ENCODE data around the gene TNFSF4.

DNA sequence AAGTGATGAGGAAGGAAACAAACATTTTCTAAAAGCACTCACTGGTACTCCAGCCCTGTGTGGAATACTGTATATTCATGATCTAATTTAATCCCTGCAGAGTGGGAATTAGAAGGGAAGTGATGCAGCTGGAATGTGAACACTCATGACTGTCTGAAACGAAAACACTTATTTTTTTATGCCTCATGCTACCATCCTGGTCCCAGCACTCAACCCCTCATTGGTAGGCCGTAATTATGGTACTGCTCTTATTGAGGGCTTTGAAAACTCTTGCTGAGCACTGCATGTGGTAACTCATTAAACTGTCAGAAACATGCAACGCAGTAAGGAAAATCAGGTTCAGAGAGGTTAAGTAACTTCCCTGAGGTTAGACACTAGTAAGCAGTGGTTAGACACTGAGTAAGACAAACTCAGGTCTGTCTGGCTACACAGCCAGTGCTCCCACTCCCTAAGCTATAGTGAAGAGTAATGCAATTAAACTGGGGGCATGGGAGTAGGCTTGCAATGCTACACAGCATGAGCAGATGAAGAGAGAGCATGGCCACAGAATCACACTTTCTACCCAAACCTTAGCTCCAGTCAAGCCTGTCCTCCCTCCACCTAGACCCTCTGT, 17.3 kb upstream of the TNFSF4 start:
- TF ChIP-seq USF1 (IDR thresholded peaks at IDR 0.05; ENCODE audit: borderline replicate concordance, low read depth) = no peak
- TF ChIP-seq, protein P1, sequence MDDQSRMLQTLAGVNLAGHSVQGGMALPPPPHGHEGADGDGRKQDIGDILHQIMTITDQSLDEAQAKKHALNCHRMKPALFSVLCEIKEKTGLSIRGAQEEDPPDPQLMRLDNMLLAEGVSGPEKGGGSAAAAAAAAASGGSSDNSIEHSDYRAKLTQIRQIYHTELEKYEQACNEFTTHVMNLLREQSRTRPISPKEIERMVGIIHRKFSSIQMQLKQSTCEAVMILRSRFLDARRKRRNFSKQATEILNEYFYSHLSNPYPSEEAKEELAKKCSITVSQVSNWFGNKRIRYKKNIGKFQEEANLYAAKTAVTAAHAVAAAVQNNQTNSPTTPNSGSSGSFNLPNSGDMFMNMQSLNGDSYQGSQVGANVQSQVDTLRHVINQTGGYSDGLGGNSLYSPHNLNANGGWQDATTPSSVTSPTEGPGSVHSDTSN (IDR thresholded peaks at IDR 0.05) = no peak
- TF ChIP-seq RAD21 (IDR thresholded peaks at IDR 0.05; ENCODE audit: low read length) = no peak
- no peak for TF ChIP-seq JUND (IDR thresholded peaks at IDR 0.05)
- TF ChIP-seq, protein P2, sequence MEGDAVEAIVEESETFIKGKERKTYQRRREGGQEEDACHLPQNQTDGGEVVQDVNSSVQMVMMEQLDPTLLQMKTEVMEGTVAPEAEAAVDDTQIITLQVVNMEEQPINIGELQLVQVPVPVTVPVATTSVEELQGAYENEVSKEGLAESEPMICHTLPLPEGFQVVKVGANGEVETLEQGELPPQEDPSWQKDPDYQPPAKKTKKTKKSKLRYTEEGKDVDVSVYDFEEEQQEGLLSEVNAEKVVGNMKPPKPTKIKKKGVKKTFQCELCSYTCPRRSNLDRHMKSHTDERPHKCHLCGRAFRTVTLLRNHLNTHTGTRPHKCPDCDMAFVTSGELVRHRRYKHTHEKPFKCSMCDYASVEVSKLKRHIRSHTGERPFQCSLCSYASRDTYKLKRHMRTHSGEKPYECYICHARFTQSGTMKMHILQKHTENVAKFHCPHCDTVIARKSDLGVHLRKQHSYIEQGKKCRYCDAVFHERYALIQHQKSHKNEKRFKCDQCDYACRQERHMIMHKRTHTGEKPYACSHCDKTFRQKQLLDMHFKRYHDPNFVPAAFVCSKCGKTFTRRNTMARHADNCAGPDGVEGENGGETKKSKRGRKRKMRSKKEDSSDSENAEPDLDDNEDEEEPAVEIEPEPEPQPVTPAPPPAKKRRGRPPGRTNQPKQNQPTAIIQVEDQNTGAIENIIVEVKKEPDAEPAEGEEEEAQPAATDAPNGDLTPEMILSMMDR (IDR thresholded peaks at IDR 0.05) = no peak
- TF ChIP-seq GATA2 (CRISPR knock-in tag; IDR thresholded peaks at IDR 0.05) = no peak
- TF ChIP-seq MXI1 (IDR thresholded peaks at IDR 0.05; ENCODE audit: low read depth, low read length) = no peak

Data from SK-N-SH (cell line).